Stimulated activated CD8-positive, alpha-beta memory T cell treated with anti-CD3 and anti-CD28 coated beads, Interleukin-12 subunit alpha, Interleukin-12 subunit beta, amount 100 ng/mL, for 1 hour (primary cell): ENCODE measurements around the gene LMNTD2.
A peak's percentile ranks its signal among the peaks of the same experiment; 100 is the strongest.
"Not testable (repeated sequence)": the region's sequence is repeated elsewhere in the genome, so short reads cannot be mapped to it uniquely, and the experiment has no call there.

Source experiments
- DNase-seq: peaks from one replicate; pipeline ENCODE4 v3.0.0-alpha.2; 2020; ENCODE audit warnings: low read depth

The LMNTD2 gene

GRCh38 chr11:587546-587945 lies 27.0 kb upstream of the LMNTD2 start:
- DNase-seq, result no peak

GRCh38 chr11:586376-587316 lies 26.1 kb upstream of the LMNTD2 start:
- no peak for DNase-seq

- no peak for DNase-seq
Measured at GRCh38 chr11:584287-584686, 23.7 kb upstream of the LMNTD2 start.

- no peak for DNase-seq
Measured at GRCh38 chr11:581752-582151, 21.2 kb upstream of the LMNTD2 start.

- no peak for DNase-seq
Measured at GRCh38 chr11:581342-581741, 20.8 kb upstream of the LMNTD2 start.

- no peak for DNase-seq
Measured at GRCh38 chr11:579830-580601, 19.5 kb upstream of the LMNTD2 start.

GRCh38 chr11:578276-579035 lies 17.9 kb upstream of the LMNTD2 start:
- no peak for DNase-seq

- DNase-seq, result no peak
Measured at GRCh38 chr11:577611-577894, 17.0 kb upstream of the LMNTD2 start.

GRCh38 chr11:576811-577610 lies 16.5 kb upstream of the LMNTD2 start:
- DNase-seq, result no peak

GRCh38 chr11:575996-576768 lies 15.6 kb upstream of the LMNTD2 start, which contains the start of gene PHRF1:
Gene PHRF1, plus strand, starts transcription at chr11:576470. Its CDS starts 5,043 bp downstream, at chr11:581513.
- peak; percentile 92 for DNase-seq

- DNase-seq, result no peak
Measured at GRCh38 chr11:575313-575995, 14.9 kb upstream of the LMNTD2 start.

GRCh38 chr11:574632-575312 lies 14.2 kb upstream of the LMNTD2 start:
- no peak for DNase-seq

GRCh38 chr11:574031-574570 lies 13.6 kb upstream of the LMNTD2 start:
- DNase-seq, result not testable (repeated sequence)

GRCh38 chr11:573146-573759 lies 12.7 kb upstream of the LMNTD2 start:
- DNase-seq, result no peak

- DNase-seq, result no peak
Measured at GRCh38 chr11:571802-572185, 11.3 kb upstream of the LMNTD2 start.

- DNase-seq, result no peak
Measured at GRCh38 chr11:569158-569885, 8.8 kb upstream of the LMNTD2 start.

GRCh38 chr11:568306-569157 lies 8.0 kb upstream of the LMNTD2 start:
- peak; percentile 82 for DNase-seq
